ENCODE measurements around the gene CHRND. TPM values are rescaled to one million over a fixed set of nuclear protein-coding genes. Genes with fewer than 3 reads are reported as not detected.

The CHRND gene
- total and polyA plus RNA-seq, 2 of the 8 experiments (the other 6 are each of a cell fraction or from before 2014, with no cell fraction given): 0.24 TPM; not detected in 1

GRCh38 chr2:232483311-232483922 is 42.5 kb upstream of the CHRND start (continued):
- TF ChIP-seq JUN (IDR thresholded peaks at IDR 0.05; ENCODE audit: low read depth, low read length) (no peak), SIN3A (conservative IDR thresholded peaks at IDR 0.05 in 1 of 2, IDR thresholded peaks at IDR 0.05 in 1 of 2; ENCODE audit: low read depth in 1 of 2, low read length in 2 of 2) (no peak)
